Loucy (cell line): Measurements from ENCODE around the gene SLC38A3.

Experiments used
- EZH2phosphoT487 ChIP-seq: fragments of 200-600 bp; IDR thresholded peaks from 2 replicates; pipeline ENCODE4 v1.6.1; 2018; ENCODE audit warnings: antibody characterized with exemption, mild to moderate bottlenecking, moderate library complexity, borderline replicate concordance
- TF ChIP-seq, protein P1 (sequence below): fragments of 200-600 bp; sonication (generic); conservative IDR thresholded peaks from 2 replicates; pipeline ENCODE4 v1.5.1; 2014; ENCODE audit warnings: mild to moderate bottlenecking, antibody characterized with exemption, low read length

DNA sequence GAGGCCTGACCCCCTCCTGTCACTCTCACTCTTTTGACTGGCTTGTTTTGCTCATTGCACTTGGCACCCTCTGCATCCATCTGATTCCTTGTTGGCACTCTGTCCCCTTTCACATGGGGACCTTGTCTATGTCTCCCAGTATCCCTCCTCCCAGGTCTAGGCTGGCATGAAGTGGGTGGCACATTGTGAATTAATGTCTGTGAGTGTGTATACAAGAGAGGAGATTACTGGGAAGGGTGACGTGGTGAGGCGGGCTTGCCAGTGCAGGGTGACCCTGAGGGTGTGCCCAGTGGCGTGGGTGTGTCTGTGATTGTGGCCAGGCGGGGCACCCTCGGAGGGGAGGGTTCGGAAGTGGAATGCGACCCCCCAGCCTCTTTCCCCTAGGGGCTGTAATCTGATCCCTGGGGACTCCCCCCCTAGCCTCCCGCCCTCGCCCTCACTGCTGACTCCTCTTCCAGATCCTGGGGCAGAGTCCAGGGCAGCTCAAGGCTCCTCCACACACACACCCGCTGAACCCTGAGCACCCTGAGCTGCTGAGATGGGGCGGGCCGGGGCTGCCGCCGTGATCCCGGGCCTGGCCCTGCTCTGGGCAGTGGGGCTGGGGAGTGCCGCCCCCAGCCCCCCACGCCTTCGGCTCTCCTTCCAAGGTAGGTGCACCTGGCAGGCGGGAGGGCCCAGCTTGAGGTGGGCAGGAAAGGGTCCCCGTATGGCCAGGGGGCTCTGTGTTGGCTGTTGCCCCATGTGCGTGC, 63.8 kb downstream of the SLC38A3 start, which contains the start of gene SEMA3B:
- TF ChIP-seq, protein P1, sequence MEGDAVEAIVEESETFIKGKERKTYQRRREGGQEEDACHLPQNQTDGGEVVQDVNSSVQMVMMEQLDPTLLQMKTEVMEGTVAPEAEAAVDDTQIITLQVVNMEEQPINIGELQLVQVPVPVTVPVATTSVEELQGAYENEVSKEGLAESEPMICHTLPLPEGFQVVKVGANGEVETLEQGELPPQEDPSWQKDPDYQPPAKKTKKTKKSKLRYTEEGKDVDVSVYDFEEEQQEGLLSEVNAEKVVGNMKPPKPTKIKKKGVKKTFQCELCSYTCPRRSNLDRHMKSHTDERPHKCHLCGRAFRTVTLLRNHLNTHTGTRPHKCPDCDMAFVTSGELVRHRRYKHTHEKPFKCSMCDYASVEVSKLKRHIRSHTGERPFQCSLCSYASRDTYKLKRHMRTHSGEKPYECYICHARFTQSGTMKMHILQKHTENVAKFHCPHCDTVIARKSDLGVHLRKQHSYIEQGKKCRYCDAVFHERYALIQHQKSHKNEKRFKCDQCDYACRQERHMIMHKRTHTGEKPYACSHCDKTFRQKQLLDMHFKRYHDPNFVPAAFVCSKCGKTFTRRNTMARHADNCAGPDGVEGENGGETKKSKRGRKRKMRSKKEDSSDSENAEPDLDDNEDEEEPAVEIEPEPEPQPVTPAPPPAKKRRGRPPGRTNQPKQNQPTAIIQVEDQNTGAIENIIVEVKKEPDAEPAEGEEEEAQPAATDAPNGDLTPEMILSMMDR: no peak
- TF ChIP-seq EZH2phosphoT487: no peak
